ENCODE measurements around the gene ASB10.

Gene ASB10

DNA sequence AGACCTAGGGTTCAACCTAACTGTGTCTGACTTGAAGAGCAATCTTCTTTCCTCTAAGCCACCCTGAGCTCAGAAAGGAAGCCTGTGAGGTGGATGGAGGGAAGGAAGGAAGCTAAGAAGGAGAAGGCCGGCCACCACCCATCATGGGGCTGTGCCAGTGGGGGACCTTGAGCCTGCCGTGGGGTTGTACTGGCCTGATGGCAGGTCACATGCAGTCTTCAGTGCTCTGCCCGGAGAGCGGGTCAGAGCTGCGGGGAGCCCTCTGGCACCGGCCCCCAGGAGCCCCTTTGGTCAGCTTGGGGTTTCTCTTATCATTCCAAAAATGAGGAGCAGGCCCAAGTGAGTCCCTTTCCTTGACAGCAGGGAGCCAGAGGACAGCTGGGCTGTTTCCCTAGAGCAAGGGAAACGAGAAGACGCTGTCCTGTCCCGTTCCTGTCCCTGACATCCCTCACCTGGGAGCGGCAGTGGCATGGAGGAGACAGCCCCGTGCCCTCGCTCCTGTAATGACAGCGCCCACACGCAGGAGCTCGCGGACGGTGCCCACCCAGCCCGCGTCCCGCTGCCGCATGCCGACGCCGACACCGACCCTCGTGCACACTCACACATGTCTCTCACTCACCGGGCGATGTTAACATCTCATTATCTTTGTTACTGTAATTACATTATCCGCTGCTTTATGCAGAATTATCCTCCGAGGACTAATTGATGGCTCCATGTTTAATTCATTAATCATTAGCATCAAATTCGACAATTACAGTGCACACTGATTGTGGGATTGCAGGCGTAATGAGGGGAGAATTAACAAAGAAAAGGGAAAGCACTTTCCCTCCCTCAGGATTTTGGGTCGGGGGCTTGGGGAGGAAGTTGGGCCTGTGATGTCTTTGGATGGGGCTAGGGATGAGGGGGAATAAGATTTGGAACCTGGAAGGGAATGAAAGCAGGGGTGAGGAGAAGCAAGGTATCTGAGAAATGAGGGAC is 50.9 kb downstream of the ASB10 start:
- no peak for DNase-seq

DNA sequence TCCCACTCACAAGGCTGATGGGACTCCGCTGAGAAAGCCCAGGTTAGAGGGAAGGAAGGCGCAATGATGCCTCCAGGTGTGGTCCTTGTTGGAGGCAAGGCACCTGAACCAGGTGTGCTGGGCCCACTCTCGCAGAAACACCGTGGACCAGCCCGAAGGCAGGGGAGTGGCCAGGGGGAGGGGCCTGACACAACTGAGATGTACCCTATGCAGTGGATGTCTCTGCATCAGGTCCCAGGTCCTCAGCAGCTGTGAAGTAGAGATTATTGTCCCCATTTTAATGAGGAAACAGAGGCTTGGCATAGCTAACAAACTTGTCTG is 51.6 kb downstream of the ASB10 start:
- DNase-seq: no peak

DNA sequence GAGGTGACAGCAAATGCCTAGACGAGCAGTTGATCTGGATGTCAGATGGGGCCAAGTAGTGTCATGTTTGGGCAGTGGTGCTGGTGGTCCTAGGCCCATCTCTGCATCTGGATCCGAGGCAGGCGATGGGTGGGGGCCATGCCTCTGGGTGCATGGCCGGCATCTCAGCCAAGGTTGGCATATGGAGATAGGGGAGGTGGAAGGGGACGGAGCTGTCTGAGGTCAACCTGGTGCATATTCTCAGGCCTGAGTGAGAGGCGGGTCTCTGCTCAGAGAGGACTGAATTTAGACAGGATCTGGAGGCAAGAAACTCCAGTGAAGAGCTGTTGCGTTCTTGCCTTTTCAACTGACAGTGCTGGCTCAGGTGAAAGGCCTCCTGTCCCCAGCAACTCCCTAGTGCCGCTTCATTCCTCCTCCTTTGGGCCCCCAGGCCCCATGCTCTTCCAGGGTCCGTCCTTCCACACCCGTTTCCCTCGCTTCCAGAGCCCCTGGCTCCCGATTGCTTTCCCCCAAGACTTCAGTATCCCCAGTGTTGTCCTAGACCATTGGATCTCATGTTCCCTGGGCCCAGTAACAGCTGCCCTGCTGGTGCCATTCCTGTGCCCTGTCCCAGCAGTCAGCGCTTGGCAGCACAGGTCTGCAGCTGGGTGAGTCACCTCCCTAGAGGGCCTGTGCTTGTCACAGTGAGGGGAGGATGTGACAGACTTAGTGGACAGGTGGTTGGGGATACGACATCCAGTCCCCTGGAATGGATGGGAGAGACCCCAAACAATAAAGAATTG is 52.1 kb downstream of the ASB10 start:
- DNase-seq: no peak

DNA sequence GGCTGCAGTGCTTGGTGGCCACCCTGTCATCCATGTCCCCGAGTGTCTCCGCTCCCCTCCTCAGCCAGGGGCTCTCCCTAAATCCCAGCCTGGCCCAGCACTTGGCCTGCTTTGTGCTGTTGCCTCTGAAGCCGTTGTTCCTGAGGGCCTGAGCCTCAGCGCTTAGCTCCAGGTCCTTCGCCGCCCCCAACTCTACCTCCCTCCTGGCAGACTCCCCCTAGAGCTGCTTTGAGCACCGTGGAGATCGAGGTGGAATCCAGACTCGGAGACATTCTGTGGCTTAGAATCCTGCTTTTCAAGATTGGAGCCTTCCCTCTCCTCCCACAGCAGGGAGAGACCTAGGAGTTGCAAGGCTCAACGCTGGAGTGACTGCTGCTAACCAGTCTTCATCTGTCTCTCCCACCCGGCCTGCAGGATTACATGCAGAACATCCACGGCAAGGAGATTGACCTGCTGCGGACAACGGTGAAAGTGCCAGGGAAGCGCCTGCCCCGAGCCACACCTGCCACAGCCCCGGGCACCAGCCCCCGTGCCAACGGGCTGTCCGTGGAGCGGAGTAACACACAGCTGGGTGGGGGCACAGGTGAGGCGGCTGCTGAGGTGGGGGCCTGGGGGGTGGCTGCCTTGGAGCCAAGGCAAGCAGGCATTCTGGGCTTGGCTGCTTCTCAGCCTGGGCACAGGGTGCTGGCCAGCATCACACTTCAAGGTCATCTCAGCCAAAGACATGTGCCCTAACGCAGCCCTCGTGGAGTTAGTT is 52.9 kb downstream of the ASB10 start:
- no peak for DNase-seq

DNA sequence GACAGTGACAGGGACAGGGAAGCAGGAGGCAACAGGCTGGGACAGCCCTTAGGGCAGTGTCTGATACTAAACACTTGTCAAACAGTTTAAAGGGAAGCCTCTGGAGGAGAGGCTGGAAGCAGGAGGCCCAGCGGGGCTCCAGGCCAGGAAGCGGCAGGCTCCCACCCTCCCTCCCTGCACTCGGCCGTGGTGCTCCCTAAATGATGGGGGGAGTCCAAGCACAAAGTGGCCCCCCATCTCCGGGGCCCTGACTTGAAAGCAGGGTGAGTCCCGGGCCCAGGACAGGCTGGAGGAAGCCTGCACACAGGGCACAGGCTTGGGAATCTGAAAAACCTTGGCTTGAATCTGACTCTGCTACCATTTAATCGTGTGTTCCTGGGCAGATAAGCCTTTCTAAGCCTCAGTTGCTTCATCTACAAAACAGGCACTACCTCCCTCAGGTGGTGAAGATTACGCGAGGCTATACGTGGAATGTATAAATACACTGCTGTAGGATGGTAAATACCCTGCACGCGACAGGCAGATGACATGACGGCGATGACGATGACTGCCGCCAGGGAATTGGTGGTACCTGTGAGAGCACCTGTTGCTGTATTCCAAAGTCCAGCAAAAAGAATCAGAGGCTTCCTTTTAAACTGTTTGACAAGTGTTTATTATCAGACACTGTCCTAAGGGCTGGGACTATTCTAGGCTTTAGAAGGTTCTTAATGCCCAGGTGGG is 53.6 kb downstream of the ASB10 start:
- DNase-seq: no peak

DNA sequence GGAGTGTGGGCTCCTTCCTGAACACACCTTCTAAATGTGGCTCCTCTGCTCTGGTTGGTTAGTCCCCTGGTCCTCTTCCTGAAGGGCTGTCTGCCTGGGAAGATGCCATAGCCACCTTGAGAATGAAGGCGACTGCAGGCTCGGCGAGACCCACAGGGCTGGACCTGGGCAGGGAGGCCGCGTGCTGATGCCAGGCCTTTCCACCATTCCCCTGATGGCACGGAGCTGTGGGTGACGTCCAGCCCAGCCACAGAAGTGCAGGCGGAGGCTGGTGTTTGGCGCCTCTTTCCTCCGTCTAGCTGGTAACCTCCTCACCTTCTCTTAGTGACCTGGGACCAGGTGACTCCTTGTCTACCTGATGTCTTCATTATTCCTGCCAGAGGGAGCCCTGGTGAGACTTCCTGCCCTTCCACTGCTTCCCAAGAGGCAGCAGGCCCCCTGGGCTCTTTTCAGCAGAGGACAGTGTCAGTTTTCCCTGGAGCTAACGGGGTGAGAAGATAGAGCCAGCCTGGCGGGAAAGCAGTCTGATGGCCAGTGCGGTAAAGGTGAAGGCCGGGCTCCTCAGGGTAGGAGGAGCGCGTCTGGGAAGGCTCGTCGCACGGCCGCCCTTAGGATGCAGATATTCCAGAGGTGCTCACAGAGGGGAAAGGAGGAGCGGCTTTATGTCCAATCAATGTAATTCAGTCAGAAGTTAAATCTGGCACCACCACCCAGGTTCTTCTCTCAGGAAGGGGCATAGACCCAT is 54.4 kb downstream of the ASB10 start:
- DNase-seq: no peak

DNA sequence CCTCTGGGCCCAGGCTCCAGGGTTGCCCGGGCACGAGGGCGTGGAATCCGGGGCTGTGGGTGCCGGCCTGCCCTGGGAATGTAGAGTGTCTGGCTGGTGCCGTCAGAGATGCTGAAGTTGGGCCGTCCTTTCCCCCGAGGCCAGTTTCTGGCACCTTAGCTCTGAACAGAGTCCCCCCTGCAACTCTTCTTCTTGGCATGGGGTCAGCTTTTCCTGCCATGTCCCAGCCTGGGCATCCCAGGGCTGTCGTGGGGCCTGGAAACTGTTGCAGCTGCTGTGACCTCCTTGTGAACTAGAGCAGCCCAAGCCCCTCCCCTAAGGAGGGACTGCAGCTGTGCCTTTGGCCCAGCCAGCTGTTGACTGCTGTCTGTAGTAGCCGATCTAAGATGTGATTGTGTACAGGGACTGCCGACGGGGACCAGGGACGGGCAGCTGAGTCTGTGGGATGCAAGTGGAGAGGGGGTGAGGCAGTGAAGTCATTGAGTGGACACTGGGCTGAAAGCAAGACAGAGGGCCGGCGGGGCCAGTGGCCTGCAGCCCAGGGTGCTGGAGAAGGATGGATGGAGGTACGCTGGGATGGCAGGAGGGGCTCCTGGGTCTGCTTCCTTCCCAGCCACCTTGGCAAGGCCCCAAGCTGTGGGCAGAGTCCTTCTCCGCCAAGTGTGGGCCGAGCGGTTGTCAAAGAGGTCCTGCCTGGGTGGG is 55.3 kb downstream of the ASB10 start:
- no peak for DNase-seq

DNA sequence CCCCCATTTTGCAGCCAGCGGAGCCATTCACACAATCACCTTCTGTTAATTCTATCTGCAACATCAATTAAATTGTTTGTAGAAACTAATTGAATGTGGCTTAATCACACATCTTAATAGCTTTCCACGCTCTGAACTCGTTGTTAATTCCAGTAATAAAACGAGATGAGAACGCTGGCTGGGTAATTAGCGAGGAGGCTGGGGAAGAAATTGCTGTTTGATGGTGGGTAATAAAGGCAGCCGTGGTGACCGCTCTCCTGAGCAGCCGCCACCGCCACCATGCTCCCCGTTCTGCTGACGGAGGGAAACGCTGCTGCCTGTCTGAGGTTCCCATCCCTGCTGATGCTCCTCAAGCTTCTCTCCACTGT is 55.8 kb downstream of the ASB10 start:
- no peak for DNase-seq

DNA sequence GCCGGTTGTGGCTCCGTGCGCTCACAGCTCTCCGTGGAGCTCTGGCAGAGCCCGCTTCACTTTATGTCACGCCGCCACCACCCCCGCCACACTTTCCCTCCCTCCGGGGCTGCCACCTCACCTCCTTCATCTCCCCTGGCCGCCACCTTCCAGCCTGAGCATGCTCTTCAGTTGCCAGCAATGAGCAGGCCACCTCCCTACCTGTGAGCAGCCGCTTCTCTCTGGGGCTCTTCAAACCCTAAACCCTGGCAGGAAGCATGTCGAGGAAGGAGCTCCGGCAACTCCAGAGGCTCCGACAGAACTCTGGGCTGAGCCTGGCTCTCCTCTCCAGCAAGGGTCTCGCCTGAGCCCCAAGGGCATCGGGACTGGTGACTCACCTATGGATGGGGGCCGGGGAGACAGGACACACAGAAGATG is 56.3 kb downstream of the ASB10 start:
- no peak for DNase-seq

DNA sequence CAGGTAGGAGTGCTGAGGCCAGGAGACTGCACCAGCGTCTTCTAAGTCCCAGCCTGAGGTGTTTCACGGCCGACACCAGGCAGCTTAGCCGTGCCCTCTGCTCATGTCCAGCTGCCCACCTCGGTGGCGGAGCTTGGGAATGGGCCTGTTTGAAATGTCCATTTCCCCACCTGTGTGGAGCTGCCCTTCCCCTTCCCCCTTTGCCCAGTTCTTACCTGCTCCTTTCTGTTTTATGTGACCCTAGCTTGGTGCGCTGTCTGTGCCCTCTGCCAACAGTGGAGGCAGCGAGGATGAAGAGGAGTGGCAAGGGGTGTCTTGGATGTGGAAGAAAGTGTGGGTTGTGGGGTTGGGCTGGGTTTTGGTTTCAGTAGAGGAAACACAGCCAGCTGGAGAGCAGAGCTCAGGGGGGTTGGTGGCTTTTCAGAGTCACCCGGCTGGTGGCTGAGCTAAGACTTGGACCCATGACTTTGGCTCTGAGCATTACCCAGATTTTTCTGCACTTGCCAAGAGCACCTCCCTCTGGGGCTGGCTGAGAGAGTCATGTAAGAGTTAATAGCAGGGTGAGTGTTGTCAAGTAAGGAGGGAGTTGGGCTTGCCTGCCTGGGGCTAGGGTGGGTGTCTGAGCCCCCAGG is 57.0 kb downstream of the ASB10 start:
- DNase-seq: no peak

DNA sequence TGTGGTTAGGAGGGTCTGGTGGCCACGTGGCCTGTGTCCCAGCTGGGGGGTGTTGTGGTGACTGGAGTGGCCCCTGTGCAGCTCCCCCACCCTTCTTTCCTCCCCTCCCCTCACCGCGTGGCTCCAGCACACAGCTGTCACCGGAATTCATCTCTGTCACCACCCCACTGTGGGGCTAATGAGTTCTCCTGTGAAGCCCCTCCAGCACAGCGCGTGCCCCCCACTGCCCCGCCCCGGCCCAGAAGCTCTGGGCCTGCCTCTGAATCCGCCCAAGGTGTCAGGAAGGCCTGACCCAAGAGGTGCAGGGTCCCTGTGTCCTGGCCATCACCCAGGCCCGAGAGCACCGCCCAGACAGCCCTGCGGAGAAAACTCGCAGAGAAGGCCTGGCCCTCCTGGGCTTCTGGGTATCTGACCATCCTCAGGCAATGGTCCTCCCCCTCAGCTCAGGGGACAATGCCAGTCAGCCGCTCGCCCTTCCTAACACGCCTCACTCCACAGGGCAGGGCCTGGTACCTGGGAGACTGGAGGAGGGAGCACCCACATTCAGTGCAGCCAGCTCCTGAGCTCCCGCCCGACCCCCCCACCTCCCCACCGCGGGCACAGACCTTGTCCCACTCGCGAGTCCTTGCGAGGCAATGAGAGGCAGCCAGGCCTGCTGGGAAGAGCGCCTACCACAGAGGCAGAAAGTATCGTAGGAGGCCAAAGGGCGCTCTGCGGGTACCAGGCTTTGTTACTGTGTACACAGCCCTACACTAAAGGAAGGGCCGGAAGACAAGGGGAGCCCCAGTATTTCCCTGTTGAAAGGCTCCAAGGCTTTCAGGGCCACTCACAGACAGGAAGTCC is 57.7 kb downstream of the ASB10 start:
- DNase-seq: no peak

DNA sequence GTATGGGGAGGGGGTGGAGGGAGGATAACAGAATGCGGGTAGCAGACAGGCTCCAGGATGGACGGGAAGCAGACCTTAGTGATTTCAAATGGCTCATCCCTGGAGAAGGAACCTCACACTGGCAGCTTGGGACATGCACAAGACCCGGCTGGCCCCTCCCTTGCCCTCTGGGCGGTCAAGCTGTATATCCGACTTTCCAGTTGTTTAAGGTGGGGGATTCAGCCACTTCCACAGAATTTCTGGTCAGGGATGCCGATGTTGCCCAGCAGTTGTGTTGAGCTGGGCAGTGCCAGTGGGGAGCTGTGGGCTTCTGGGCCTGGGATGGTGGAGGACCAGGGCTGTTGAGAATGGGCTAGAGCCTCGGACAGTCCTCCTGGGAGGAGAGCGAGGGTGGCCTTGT is 58.3 kb downstream of the ASB10 start:
- no peak for DNase-seq

DNA sequence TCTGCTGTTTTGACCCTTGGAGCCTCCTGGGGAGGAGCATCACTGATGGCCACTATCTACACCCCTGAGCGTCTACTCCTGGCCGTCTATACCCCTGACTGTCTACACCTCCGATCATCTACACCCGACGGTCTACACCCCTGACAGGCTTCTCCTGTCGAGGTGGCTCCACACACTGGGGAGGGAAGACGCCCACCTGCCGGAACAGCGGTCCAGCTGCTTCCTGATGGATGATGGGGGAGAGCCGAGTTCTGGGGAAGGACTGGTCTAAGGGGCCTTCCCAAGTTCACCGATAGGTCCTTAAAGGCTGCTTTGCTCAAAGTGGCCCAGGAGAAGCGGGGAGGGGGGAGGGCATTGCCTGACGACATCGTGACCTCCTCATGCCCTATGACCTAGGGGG is 58.9 kb downstream of the ASB10 start:
- DNase-seq: no peak

DNA sequence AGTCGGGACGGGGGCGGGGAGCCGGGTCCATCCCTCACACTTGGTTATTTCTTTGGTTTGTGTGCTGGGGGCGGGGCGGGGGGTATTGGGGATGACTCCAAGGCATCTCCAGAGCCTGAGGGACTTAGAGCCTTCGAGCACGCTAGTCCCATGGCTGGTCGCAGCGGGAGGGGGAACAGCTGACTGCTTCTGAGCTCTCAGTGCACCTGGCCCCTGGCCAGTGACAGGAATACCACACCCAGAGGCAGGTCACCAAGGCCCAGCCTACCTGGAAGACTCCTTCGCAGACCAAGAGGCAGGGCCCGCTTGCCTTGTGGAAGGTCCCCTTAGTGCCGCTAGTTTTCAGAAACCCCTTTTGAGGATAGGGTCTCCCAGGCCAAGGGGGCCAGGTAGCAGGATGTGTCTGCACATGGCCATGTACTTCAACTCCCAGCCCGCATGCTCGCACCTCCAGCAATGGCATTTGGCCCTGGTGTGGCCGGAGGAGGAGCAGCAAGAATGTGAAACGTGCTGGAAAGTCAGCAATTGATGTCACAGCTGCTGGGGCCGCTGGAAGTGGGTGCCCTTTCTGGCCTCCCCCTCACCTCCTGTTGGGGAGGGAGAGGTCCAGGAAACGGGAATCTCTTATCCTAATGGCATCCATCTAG is 60.4 kb downstream of the ASB10 start:
- DNase-seq: no peak

DNA sequence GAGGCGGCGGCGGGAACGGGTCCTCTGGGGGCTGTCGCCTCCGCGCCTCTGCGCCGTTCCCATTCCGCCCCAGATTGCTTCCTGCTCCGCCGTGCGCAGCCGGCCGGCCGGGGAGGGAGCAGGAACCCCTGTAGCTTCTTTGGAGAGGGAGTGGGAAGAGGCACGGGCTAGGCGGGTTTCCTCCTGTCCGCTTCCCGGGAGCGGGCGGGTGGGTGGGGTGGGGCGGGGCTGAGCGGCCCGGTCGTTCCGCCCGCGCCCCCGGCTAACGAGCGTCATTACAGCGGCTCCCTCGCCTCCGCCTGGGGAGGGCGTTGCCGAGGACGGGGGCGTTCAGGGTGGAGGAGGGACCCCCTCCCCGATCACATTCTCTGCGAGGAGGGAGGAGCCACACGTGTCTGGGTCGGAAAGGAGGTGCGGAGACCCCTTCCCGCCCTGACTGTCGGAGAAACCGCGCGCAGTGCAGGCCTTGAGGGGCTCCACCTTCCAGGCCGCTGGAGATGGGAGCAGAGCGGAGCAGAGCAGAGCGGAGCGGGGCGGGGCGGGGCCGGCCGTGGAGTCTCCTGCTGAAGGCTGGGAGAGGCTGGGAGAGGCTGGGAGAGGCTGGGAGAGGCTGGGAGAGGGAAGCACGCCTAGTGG is 61.1 kb downstream of the ASB10 start:
- no peak for DNase-seq

All from NCI-H1092 (cell line).